ENCODE results near the gene THOC2. TPM values are rescaled to one million over a fixed set of nuclear protein-coding genes. Genes with fewer than 3 reads are reported as not detected.
"Not testable (repeated sequence)": the region's sequence is repeated elsewhere in the genome, so short reads cannot be mapped to it uniquely, and the experiment has no call there.

Gene THOC2
- total RNA-seq, 1 donor from 2014 or later = 27.4 TPM

DNA sequence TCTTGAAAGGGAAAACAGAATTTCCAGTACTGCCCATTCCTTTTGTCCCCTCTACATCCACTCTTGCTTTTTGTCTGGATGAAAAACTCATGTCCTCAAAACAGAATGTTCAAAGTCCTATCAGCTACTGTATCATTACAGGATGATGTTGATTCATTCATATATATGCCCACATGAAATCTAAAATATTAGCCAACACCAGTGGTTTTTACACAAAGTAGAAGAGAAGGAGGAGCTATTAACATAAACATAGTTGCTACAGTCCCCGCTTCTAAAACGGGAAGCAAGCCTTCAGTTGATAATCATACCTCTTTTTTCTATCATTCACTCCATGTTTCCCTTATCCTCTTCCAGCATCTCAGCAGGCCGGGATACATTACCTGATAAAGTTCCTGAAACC is 7.7 kb upstream of the THOC2 start:
- DNase-seq = no peak
- TF ChIP-seq, protein P1, sequence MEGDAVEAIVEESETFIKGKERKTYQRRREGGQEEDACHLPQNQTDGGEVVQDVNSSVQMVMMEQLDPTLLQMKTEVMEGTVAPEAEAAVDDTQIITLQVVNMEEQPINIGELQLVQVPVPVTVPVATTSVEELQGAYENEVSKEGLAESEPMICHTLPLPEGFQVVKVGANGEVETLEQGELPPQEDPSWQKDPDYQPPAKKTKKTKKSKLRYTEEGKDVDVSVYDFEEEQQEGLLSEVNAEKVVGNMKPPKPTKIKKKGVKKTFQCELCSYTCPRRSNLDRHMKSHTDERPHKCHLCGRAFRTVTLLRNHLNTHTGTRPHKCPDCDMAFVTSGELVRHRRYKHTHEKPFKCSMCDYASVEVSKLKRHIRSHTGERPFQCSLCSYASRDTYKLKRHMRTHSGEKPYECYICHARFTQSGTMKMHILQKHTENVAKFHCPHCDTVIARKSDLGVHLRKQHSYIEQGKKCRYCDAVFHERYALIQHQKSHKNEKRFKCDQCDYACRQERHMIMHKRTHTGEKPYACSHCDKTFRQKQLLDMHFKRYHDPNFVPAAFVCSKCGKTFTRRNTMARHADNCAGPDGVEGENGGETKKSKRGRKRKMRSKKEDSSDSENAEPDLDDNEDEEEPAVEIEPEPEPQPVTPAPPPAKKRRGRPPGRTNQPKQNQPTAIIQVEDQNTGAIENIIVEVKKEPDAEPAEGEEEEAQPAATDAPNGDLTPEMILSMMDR (IDR thresholded peaks at IDR 0.05; ENCODE audit: borderline replicate concordance) = no peak
- H3K27ac ChIP-seq (replicated peaks) = no peak overlapping the region
- no peaks in the 10 kb centered on the region for H3K4me1 ChIP-seq
- intact Hi-C loops (cut with micrococcal nuclease) = no loop called here
- H3K9me3 ChIP-seq (replicated peaks) = no peaks in the 10 kb centered on the region
- H3K4me3 ChIP-seq = no peak overlapping the region
- H3K27me3 ChIP-seq (ENCODE audit: low read depth) = no peaks in the 10 kb centered on the region
- no peaks in the 10 kb centered on the region for H3K36me3 ChIP-seq

DNA sequence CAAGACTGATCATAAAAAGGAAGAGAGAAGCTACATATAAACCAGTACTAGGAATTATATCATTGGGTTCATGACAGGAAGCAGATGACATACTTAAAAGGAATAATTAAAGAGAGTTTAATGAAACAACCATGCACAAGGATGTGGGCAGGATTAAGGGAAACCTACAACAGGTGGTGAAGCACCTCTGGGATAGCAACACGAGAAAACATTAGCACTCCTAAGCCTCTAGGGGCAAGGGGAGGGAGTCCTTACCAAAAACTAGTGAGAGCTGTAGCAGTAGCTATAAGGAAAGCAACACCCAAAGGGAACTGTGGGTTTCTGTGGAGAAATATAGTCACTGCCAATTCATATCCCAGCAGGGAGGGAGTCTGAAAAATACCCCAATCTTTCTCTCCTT is 7.2 kb upstream of the THOC2 start:
- H3K27ac ChIP-seq (replicated peaks) = no peak overlapping the region
- intact Hi-C loops (cut with micrococcal nuclease) = no loop called here
- H3K4me3 ChIP-seq = no peak overlapping the region
- H3K4me1 ChIP-seq = no peaks in the 10 kb centered on the region
- TF ChIP-seq, protein P1 (IDR thresholded peaks at IDR 0.05; ENCODE audit: borderline replicate concordance) = no peak
- no peaks in the 10 kb centered on the region for H3K27me3 ChIP-seq (ENCODE audit: low read depth)
- no peaks in the 10 kb centered on the region for H3K9me3 ChIP-seq (replicated peaks)
- H3K36me3 ChIP-seq = no peaks in the 10 kb centered on the region
- DNase-seq = no peak

DNA sequence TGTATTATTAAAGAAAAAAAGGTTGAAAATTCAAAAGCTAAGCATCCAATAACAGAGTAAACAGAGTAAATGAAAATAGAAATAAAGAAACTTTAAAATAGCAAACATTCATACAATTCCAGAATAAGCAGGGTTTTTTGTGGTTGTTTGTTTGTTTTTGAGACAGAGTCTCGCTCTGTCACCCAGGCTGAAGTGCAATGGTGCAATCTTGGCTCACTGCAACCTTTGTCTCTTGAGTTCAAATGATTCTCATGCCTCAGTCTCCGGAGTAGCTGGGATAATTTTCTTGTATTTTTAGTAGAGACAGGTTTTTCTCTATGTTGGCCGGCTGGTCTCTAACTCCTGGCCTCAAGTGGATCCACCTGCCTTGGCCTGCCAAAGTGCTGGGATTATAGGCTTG is 6.6 kb upstream of the THOC2 start:
- H3K36me3 ChIP-seq = no peaks in the 10 kb centered on the region
- no peak for DNase-seq
- H3K9me3 ChIP-seq (replicated peaks) = no peaks in the 10 kb centered on the region
- no peaks in the 10 kb centered on the region for H3K4me1 ChIP-seq
- intact Hi-C loops (cut with micrococcal nuclease) = no loop called here
- H3K4me3 ChIP-seq = no peak overlapping the region
- H3K27me3 ChIP-seq (ENCODE audit: low read depth) = no peaks in the 10 kb centered on the region
- TF ChIP-seq, protein P1 (IDR thresholded peaks at IDR 0.05; ENCODE audit: borderline replicate concordance) = no peak
- no peak overlapping the region for H3K27ac ChIP-seq (replicated peaks)

DNA sequence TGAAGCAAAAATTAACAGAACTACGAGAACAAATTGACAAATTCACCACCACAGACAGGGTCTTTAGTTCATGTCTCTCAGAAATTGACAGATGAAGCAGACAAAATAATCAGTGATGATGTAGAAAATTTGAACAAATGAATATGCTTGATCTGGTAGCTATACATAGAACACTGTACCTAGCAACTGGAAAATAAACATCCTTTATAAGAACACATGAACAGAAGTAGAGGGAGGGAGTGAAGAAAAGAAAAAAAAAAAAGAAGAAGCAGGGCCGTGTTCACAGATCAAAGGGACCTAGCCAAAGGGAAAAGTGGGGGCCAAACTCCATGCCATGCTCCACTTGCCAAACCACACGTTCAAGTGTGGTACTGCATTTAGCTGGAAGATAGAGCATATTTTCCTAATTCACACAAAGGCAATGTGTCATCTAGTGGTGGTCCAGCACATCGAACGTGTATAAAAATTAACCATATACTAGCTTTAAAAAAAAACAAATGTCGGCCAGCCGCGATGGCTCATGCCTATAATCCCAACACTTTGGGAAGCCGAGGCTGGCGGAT is 5.6 kb upstream of the THOC2 start:
- intact Hi-C loops (cut with micrococcal nuclease) = no loop called here
- Histone ChIP-seq H3K9me3 (replicated peaks) (no peaks in the 10 kb centered on the region), H3K36me3 (no peaks in the 10 kb centered on the region), H3K27me3 (ENCODE audit: low read depth) (no peaks in the 10 kb centered on the region), H3K4me3 (no peak overlapping the region), H3K4me1 (no peaks in the 10 kb centered on the region), H3K27ac (replicated peaks) (no peak overlapping the region)
- DNase-seq = no peak
- TF ChIP-seq, protein P1 (IDR thresholded peaks at IDR 0.05; ENCODE audit: borderline replicate concordance) = no peak

DNA sequence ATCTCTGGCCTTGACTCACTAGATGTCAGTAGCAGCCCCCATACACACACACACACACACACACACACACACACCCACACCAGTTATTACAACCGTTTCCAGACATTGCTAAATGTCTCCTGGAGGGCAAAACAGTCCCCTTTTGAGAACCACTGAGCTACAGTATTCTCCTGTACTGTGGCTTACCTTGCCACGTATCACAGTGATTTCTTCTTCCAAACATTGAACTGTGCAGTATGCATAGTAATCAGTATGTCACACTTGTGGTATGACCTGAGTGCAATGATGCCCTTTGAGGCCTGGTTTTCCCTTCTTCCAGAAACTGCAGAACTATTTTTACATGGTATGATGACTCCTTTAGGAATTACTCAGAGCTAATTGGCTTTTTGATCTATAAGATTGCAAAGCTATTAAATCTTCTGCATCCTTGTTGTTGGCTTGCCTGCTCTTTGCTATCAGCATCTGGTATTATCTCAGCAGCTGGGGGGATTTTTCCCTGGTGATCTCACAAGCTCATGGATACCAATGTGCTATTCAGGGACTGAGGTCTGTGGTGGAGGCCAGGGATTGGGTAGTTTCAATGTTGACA is 3.6 kb upstream of the THOC2 start:
- intact Hi-C loops (cut with micrococcal nuclease) = no loop called here
- Histone ChIP-seq H3K27ac (replicated peaks) (no peak overlapping the region), H3K36me3 (no peaks in the 10 kb centered on the region), H3K4me3 (no peak overlapping the region), H3K27me3 (ENCODE audit: low read depth) (no peaks in the 10 kb centered on the region), H3K4me1 (peaks cover 4% of the 10 kb centered on the region), H3K9me3 (replicated peaks) (no peaks in the 10 kb centered on the region)
- TF ChIP-seq, protein P1 (IDR thresholded peaks at IDR 0.05; ENCODE audit: borderline replicate concordance) = no peak
- no peak for DNase-seq

DNA sequence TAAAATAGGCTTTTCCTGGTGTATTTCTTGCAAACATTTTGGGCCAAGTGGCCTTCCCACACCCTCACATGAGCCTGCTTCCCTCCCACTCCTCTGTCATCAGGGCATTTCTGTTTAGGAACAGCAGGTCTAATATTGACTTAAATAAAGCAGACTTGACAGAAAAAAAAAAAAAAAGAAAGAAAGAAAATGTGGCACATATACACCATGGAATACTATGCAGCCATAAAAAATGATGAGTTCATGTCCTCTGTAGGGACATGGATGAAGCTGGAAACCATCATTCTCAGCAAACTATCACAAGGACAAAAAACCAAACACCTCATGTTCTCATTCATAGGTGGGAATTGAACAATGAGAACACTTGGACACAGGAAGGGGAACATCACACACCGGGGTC is 2.3 kb upstream of the THOC2 start:
- intact Hi-C loops (cut with micrococcal nuclease); DNase-seq; H3K4me3 ChIP-seq; H3K9me3 ChIP-seq (replicated peaks); H3K27ac ChIP-seq (replicated peaks); H3K27me3 ChIP-seq (ENCODE audit: low read depth); H3K36me3 ChIP-seq: not testable (repeated sequence)
- peaks cover 15% of the 10 kb centered on the region for H3K4me1 ChIP-seq

DNA sequence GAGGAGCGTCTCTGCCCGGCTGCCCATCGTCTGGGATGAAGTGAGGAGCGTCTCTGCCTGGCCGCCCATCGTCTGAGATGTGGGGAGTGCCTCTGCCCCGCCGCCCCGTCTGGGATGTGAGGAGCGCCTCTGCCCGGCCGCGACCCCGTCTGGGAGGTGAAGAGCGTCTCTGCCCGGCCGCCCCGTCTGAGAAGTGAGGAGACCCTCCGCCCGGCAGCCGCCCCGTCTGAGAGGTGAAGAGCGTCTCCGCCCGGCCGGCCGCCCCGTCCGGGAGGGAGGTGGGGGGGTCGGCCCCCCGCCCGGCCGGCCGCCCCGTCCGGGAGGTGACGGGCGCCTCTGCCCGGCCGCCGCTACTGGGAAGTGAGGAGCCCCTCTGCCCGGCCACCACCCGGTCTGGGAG is 1.2 kb upstream of the THOC2 start:
- DNase-seq; H3K27ac ChIP-seq (replicated peaks); intact Hi-C loops (cut with micrococcal nuclease); H3K4me3 ChIP-seq; H3K9me3 ChIP-seq (replicated peaks); H3K36me3 ChIP-seq; H3K27me3 ChIP-seq (ENCODE audit: low read depth): not testable (repeated sequence)
- H3K4me1 ChIP-seq = peaks cover 18% of the 10 kb centered on the region
